Daoy (cell line): ENCODE data around the gene GZMA. TPM values are rescaled to one million over a fixed set of nuclear protein-coding genes. Genes with fewer than 3 reads are reported as not detected.
A peak's percentile ranks its signal among the peaks of the same experiment; 100 is the strongest.
"Not testable (repeated sequence)": the region's sequence is repeated elsewhere in the genome, so short reads cannot be mapped to it uniquely, and the experiment has no call there.

Experiments
- DNase-seq: peaks from one replicate; pipeline ENCODE4 v3.0.0-alpha.2; 2015; ENCODE audit warnings: low read depth
- total RNA-seq: library from RNA; depleted of rRNA; stranded (reverse); fragments of >200 nt; shearing (Covaris generic); gene quantifications from 2 replicates; pipeline ENCODE4 v1.2.3, GENCODE V29; 2014; rRNA removed

The GZMA gene
- 1.8 TPM in 1 of 2 replicates, not detected in the other for total RNA-seq

GRCh38 chr5:55102348-55102747 is at the start of gene GZMA:
GZMA (plus strand) TSS chr5:55102646; CDS start chr5:55102683, 37 bp downstream.
- no peak for DNase-seq

GRCh38 chr5:55055183-55055582 is 47.3 kb upstream of the GZMA start:
- DNase-seq: no peak

DNA sequence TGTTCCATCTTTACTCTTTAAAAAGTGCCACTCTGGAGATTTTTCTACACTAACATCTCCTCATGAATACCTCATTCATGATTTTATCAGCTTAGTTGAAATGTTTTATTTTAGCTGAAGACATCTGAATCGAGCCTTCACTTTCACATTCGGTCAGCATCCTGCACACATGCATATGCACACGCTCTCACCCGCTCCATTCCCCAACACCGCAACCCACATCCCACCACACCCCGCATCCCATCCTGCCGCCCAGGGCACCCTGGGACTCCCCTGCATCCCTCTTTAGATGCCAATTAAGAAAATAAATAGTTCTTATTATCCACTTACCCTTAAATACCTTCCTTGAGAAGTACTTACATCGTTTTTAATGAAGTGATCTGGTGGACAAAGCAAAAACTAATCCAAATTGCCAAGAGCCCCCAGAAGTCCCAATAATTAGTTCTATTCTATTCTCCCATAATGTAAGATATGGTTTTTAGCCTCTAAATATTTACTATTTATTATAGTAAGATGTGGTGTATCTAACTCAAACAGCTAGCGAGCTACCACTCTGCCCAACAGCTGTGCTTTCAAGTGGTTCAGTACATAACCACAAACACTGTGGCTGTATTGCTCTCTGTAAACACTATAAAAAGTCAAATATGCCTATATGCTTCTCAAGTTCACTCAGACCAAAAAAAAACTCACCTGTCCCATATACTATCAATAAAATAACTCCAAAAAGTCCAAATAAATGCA is 40.2 kb upstream of the GZMA start:
- no peak for DNase-seq

- peak; percentile 71 for DNase-seq
These were observed 39.1 kb upstream of the GZMA start for GRCh38 chr5:55063220-55063863.

GRCh38 chr5:55063899-55064298 is 38.5 kb upstream of the GZMA start:
- peak; percentile 30 for DNase-seq

DNA sequence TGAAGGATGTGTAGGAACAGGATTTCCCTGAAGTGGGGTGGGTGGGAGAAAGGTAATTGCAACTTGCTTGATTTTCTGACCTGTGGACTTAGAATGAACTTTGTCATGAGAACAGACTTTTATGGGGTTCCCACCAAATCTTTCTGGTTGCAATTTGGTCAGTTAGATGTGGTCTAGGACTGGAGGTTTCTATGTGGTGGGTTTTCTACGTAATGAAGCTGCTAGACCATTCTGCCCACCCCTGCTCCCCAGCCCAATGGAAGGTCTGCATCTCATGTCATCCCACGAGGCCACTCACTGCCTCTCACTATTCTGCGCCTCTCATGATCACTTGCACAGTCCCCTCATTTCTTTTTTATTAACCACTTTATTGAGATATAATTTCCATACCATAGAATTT is 37.9 kb upstream of the GZMA start:
- DNase-seq: no peak

GRCh38 chr5:55066277-55066676 is 36.2 kb upstream of the GZMA start:
- DNase-seq: no peak

GRCh38 chr5:55070968-55071367 is 31.5 kb upstream of the GZMA start:
- no peak for DNase-seq

DNA sequence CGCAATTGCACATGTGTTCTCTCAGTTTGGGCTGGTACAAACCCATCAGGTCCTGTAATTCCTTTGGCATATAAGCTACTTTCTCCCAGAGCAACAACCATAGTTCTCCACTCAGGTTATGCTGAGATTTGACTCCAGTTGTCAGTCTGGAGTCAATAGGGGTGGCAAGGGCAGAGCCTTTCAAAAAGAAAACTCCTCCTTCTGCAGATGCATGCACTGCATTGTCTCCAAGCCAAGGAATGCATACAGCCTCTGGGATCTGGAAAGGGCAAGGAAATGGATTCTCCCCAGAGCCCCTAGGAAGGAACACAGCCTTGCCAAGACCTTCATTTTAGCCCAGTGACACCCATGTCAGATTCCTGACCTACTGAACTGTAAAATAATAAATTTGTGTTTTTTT is 31.0 kb upstream of the GZMA start:
- no peak for DNase-seq

DNA sequence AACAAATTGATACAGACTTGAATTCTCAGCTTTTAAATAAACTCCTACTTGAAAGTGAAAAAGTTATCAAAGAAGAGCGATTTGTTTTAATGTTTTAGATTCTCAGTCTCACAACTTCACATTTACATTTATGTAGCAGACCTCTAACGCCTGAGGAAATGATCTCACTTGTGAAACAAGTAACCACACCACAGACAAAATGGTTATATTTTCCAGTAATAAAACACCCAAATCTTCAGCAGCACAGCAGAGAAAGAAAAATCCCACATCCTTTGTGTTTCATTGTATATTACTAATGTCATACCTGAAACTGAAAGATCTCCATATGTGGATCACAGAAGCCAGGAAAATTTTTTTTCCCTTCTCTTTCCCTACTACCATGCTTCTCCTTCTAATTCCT is 29.8 kb upstream of the GZMA start:
- no peak for DNase-seq

GRCh38 chr5:55073211-55073610 is 29.2 kb upstream of the GZMA start:
- DNase-seq: no peak

GRCh38 chr5:55081541-55081940 is 20.9 kb upstream of the GZMA start:
- DNase-seq: no peak

DNA sequence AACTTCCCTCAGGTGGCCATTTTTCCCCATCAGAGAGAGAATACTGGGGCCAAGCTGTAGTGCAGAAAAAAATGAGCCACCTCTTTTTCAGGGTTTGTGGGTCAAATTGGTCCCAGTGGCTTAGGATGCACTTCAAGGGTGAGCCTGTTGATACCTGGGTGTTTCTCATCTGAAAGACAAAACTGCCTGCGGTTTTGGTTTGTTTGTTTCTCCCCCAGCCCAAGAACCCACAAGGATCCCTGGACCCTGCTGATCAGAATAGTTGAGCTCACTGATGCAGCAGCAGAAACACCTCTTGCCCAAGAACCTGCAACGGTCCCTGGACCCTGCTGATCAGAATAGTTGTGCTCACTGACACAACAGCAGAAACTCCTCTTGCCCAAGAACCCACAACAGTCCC is 13.1 kb upstream of the GZMA start:
- DNase-seq: not testable (repeated sequence)

DNA sequence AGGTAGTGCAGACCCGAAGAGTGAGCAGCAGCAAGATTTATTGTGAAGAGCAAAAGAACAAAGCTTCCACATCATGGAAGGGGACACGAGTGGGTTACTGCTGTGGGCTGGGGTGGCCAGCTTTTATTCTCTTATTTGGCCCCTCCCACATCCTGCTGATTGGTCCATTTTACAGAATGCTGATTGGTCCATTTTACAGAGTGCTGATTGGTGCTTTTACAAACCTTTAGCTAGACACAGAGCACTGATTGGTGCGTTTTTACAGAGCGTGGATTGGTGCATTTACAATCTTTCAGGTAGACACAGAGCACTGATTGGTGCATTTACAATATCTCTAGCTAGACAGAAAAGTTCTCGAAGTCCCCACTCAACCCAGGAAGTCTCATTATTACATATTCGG is 11.4 kb upstream of the GZMA start:
- DNase-seq: not testable (repeated sequence)

DNA sequence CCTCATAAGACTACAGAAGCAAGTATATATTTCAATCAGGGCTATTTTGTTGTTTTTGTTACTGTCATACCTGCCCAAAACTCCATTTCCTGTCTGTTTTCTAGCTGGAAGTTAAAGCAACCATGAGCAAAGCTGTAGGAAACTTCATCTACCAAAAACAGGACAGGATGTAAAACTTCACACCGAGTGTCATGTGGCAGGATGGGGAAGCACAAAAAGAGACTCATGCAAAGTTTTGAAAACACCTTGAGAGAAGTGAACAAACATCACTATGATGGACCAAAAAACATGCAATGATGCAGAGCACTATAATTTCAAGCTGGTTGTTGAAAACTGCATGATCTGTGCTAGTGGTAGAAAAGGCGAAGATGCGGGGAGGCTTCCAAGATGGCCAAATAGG is 6.3 kb upstream of the GZMA start:
- no peak for DNase-seq

DNA sequence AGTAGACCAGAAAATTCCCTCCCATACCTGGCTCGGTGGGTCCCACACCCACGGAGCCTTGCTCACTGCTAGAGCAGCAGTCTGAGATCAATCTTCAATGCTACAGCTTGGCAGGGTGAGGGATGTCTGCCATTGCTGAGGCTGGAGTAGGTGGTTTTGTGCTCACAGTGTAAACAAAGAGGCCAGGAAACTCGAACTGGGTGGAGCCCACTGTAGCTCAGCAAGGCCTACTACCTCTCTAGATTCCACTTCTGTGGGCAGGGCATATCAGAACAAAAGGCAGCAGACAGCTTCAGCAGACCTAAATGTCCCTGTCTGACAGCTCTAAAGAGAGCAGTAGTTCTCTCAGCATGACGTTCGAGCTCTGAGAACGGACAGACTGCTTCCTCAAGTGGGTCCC is 5.6 kb upstream of the GZMA start:
- no peak for DNase-seq

DNA sequence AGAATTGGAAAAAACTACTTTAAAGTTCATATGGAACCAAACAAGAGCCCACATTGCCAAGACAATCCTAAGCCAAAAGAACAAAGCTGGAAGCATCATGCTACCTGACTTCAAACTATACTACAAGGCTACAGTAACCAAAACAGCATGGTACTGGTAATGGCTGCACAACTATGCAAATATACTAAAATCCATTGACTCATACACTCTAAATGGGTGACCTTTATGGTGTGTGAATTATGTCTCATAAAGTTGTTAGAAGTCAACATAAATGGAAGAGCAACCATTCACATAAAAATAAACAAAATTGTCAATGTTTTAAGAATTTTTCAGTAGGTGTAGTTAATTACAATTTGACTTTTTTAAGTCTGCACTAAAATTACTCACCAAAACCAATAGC is 1.3 kb upstream of the GZMA start:
- not testable (repeated sequence) for DNase-seq

GRCh38 chr5:55101556-55102276 is 730 bp upstream of the GZMA start:
- no peak for DNase-seq

- no peak for DNase-seq
These were observed 1.8 kb downstream of the GZMA start for GRCh38 chr5:55104036-55104772.

GRCh38 chr5:55104946-55105701 is 2.7 kb downstream of the GZMA start:
- no peak for DNase-seq

GRCh38 chr5:55105976-55106375 is 3.5 kb downstream of the GZMA start:
- DNase-seq: not testable (repeated sequence)
